Activated naive CD8-positive, alpha-beta T cell treated with anti-CD3 and anti-CD28 coated beads for 36 hours (primary cell): ENCODE measurements around the gene AGXT2. TPM values are rescaled to one million over a fixed set of nuclear protein-coding genes. Genes with fewer than 3 reads are reported as not detected.
"Not testable (repeated sequence)": the region's sequence is repeated elsewhere in the genome, so short reads cannot be mapped to it uniquely, and the experiment has no call there.

Source experiments
- DNase-seq: peaks from one replicate; pipeline ENCODE4 v3.0.0; 2021
- H3K27ac Mint-ChIP-seq: one replicate; pipeline ENCODE4 v1.8.0; 2022; ENCODE audit warnings: mild to moderate bottlenecking, moderate library complexity, mixed read lengths
- H3K27me3 Mint-ChIP-seq: one replicate; pipeline ENCODE4 v1.8.0; 2022; ENCODE audit warnings: mild to moderate bottlenecking, mixed read lengths
- H3K36me3 Mint-ChIP-seq: one replicate; pipeline ENCODE4 v1.8.0; 2021; ENCODE audit warnings: mild to moderate bottlenecking, mixed read lengths
- H3K4me1 Mint-ChIP-seq: one replicate; pipeline ENCODE4 v1.8.0; 2021; ENCODE audit warnings: mixed read lengths
- H3K4me3 Mint-ChIP-seq: one replicate; pipeline ENCODE4 v1.8.0; 2022; ENCODE audit warnings: mild to moderate bottlenecking, moderate library complexity, mixed read lengths
- H3K9me3 Mint-ChIP-seq: one replicate; pipeline ENCODE4 v1.8.0; 2022; ENCODE audit warnings: mixed read lengths
- total RNA-seq, 2 experiments: library from RNA; stranded (reverse); gene quantifications; one replicate each; pipeline ENCODE4 v1.2.3, GENCODE V29; 2021

AGXT2 gene
- total RNA-seq, 2 experiments from 2014 or later, result not detected

GRCh38 chr5:35036536-35036935 is 11.2 kb downstream of the AGXT2 start:
- H3K36me3 Mint-ChIP-seq, result no peaks in the 10 kb centered on the region
- no peak overlapping the region for H3K4me3 Mint-ChIP-seq
- no peak overlapping the region for H3K27ac Mint-ChIP-seq
- H3K4me1 Mint-ChIP-seq, result no peaks in the 10 kb centered on the region
- H3K27me3 Mint-ChIP-seq, result peaks cover 54% of the 10 kb centered on the region
- H3K9me3 Mint-ChIP-seq, result no peaks in the 10 kb centered on the region
- DNase-seq, result no peak

GRCh38 chr5:35035929-35036328 is 11.8 kb downstream of the AGXT2 start:
- not testable (repeated sequence) for H3K4me3 Mint-ChIP-seq, H3K9me3 Mint-ChIP-seq, H3K4me1 Mint-ChIP-seq, H3K27ac Mint-ChIP-seq, H3K36me3 Mint-ChIP-seq, DNase-seq
- peaks cover 48% of the 10 kb centered on the region for H3K27me3 Mint-ChIP-seq

- H3K27me3 Mint-ChIP-seq, result peaks cover 45% of the 10 kb centered on the region
- H3K27ac Mint-ChIP-seq, result no peak overlapping the region
- no peak for DNase-seq
- no peaks in the 10 kb centered on the region for H3K4me1 Mint-ChIP-seq
- no peak overlapping the region for H3K4me3 Mint-ChIP-seq
- H3K36me3 Mint-ChIP-seq, result no peaks in the 10 kb centered on the region
- H3K9me3 Mint-ChIP-seq, result no peaks in the 10 kb centered on the region
Measured at GRCh38 chr5:35035271-35035670, 12.5 kb downstream of the AGXT2 start.

GRCh38 chr5:35032356-35032755 is 15.4 kb downstream of the AGXT2 start:
- DNase-seq, result no peak
- Mint-ChIP-seq H3K4me3 (no peak overlapping the region), H3K27ac (no peak overlapping the region), H3K36me3 (no peaks in the 10 kb centered on the region), H3K27me3 (peaks cover 45% of the 10 kb centered on the region), H3K9me3 (no peaks in the 10 kb centered on the region), H3K4me1 (peaks cover 4% of the 10 kb centered on the region)

GRCh38 chr5:35031276-35031675 is 16.5 kb downstream of the AGXT2 start:
- Mint-ChIP-seq H3K4me1 (peaks cover 4% of the 10 kb centered on the region), H3K9me3 (no peaks in the 10 kb centered on the region), H3K27ac (no peak overlapping the region), H3K4me3 (no peak overlapping the region), H3K27me3 (peaks cover 42% of the 10 kb centered on the region), H3K36me3 (no peaks in the 10 kb centered on the region)
- DNase-seq, result no peak

GRCh38 chr5:35030426-35031100 is 17.2 kb downstream of the AGXT2 start:
- Mint-ChIP-seq H3K36me3 (no peaks in the 10 kb centered on the region), H3K27me3 (peaks cover 37% of the 10 kb centered on the region), H3K4me1 (peaks cover 4% of the 10 kb centered on the region), H3K9me3 (no peaks in the 10 kb centered on the region), H3K27ac (no peak overlapping the region), H3K4me3 (no peak overlapping the region)
- DNase-seq, result no peak

GRCh38 chr5:35029333-35029732 is 18.4 kb downstream of the AGXT2 start:
- H3K4me3 Mint-ChIP-seq, result no peak overlapping the region
- peaks cover 30% of the 10 kb centered on the region for H3K27me3 Mint-ChIP-seq
- peaks cover 4% of the 10 kb centered on the region for H3K4me1 Mint-ChIP-seq
- no peaks in the 10 kb centered on the region for H3K36me3 Mint-ChIP-seq
- no peak overlapping the region for H3K27ac Mint-ChIP-seq
- no peaks in the 10 kb centered on the region for H3K9me3 Mint-ChIP-seq
- no peak for DNase-seq

- no peaks in the 10 kb centered on the region for H3K9me3 Mint-ChIP-seq
- no peaks in the 10 kb centered on the region for H3K36me3 Mint-ChIP-seq
- no peak overlapping the region for H3K4me3 Mint-ChIP-seq
- DNase-seq, result no peak
- H3K27ac Mint-ChIP-seq, result no peak overlapping the region
- H3K27me3 Mint-ChIP-seq, result peaks cover 22% of the 10 kb centered on the region
- peaks cover 4% of the 10 kb centered on the region for H3K4me1 Mint-ChIP-seq
Measured at GRCh38 chr5:35026941-35027340, 20.8 kb downstream of the AGXT2 start.

- peaks cover 22% of the 10 kb centered on the region for H3K27me3 Mint-ChIP-seq
- no peaks in the 10 kb centered on the region for H3K36me3 Mint-ChIP-seq
- DNase-seq, result no peak
- H3K27ac Mint-ChIP-seq, result no peak overlapping the region
- H3K4me1 Mint-ChIP-seq, result peaks cover 4% of the 10 kb centered on the region
- no peak overlapping the region for H3K4me3 Mint-ChIP-seq
- H3K9me3 Mint-ChIP-seq, result no peaks in the 10 kb centered on the region
Measured at GRCh38 chr5:35026280-35026840, 21.4 kb downstream of the AGXT2 start.

GRCh38 chr5:35024911-35025510 is 22.7 kb downstream of the AGXT2 start:
- Mint-ChIP-seq H3K27me3 (peaks cover 19% of the 10 kb centered on the region), H3K27ac (no peak overlapping the region), H3K9me3 (no peaks in the 10 kb centered on the region), H3K4me1 (peaks cover 4% of the 10 kb centered on the region), H3K36me3 (no peaks in the 10 kb centered on the region), H3K4me3 (no peak overlapping the region)
- DNase-seq, result no peak

- DNase-seq, result no peak
- Mint-ChIP-seq H3K4me3 (no peak overlapping the region), H3K4me1 (no peaks in the 10 kb centered on the region), H3K36me3 (no peaks in the 10 kb centered on the region), H3K9me3 (no peaks in the 10 kb centered on the region), H3K27me3 (peaks cover 9% of the 10 kb centered on the region), H3K27ac (no peak overlapping the region)
Measured at GRCh38 chr5:35023391-35024178, 24.2 kb downstream of the AGXT2 start.

- Mint-ChIP-seq H3K36me3 (peaks cover 3% of the 10 kb centered on the region), H3K4me3 (no peak overlapping the region), H3K27ac (no peak overlapping the region), H3K9me3 (peaks cover 2% of the 10 kb centered on the region), H3K4me1 (no peaks in the 10 kb centered on the region), H3K27me3 (peaks cover 30% of the 10 kb centered on the region)
- DNase-seq, result no peak
Measured at GRCh38 chr5:35016174-35017051, 31.3 kb downstream of the AGXT2 start.

GRCh38 chr5:35015063-35015462 is 32.7 kb downstream of the AGXT2 start:
- DNase-seq, result no peak
- Mint-ChIP-seq H3K27me3 (peaks cover 30% of the 10 kb centered on the region), H3K27ac (no peak overlapping the region), H3K4me1 (no peaks in the 10 kb centered on the region), H3K36me3 (peaks cover 3% of the 10 kb centered on the region), H3K4me3 (no peak overlapping the region), H3K9me3 (peaks cover 2% of the 10 kb centered on the region)

GRCh38 chr5:35012796-35013195 is 35.0 kb downstream of the AGXT2 start:
- Mint-ChIP-seq H3K9me3 (no peaks in the 10 kb centered on the region), H3K4me3 (no peak overlapping the region), H3K4me1 (no peaks in the 10 kb centered on the region), H3K36me3 (peaks cover 3% of the 10 kb centered on the region), H3K27ac (no peak overlapping the region), H3K27me3 (peaks cover 26% of the 10 kb centered on the region)
- peak; percentile 10 for DNase-seq
